ENCODE results near the gene PDZD2.

DNA sequence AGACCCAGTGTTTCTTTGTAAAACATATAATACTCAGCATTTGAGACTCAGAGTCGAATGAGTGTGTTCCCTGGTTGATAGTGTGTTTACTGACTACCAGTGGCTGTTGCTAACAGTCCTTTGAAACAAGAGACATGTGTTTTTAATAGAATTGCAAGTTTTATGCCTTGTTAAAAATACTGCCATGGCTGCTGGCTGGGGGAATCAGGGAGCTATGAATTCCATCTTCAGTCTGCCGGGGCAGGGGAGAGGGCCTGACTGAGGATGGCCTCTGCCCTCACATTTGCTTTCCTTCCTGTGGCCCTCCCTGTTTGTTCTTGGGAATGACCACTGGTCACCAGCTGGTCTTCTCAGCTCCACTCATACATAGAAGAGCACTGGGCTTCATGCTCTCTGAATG lies 63.8 kb downstream of the PDZD2 start:
- TF ChIP-seq POLR2A (IDR thresholded peaks at IDR 0.05; ENCODE audit: low read length): no peak
- TF ChIP-seq GATA1 (IDR thresholded peaks at IDR 0.05; ENCODE audit: low read depth, low read length): no peak
